HG03442 (cell line): ENCODE measurements around the gene GRIA2.
"Not testable (repeated sequence)": the region's sequence is repeated elsewhere in the genome, so short reads cannot be mapped to it uniquely, and the experiment has no call there.

ENCODE experiments used
- ATAC-seq: cut with Tn5 transposase; IDR thresholded peaks from one replicate; pipeline ENCODE4 v1.9.1; 2021; ENCODE audit warnings: mild to moderate bottlenecking, moderate library complexity; ENCODE audit not compliant: unreplicated experiment

Gene GRIA2

GRCh38 chr4:157220371-157220881, at the start of gene GRIA2:
Gene GRIA2 (plus strand): TSS chr4:157220728. CDS start chr4:157221043, 315 bp downstream.
- no peak for ATAC-seq

GRCh38 chr4:157172011-157172410, 48.5 kb upstream of the GRIA2 start:
- ATAC-seq = no peak

GRCh38 chr4:157180268-157180667, 40.3 kb upstream of the GRIA2 start:
- not testable (repeated sequence) for ATAC-seq

- ATAC-seq = no peak
These were observed 36.2 kb upstream of the GRIA2 start for GRCh38 chr4:157184300-157184699.

- ATAC-seq = no peak
These were observed 35.2 kb upstream of the GRIA2 start for GRCh38 chr4:157185363-157185762.

GRCh38 chr4:157195374-157195773, 25.2 kb upstream of the GRIA2 start:
- no peak for ATAC-seq

GRCh38 chr4:157196046-157196445, 24.5 kb upstream of the GRIA2 start:
- no peak for ATAC-seq

- ATAC-seq = no peak
These were observed 15.8 kb upstream of the GRIA2 start for GRCh38 chr4:157204634-157205244.

GRCh38 chr4:157217708-157218107, 2.8 kb upstream of the GRIA2 start:
- no peak for ATAC-seq

GRCh38 chr4:157219711-157220370, 687 bp upstream of the GRIA2 start:
- no peak for ATAC-seq

GRCh38 chr4:157221426-157221894, 932 bp downstream of the GRIA2 start:
- ATAC-seq = no peak

- ATAC-seq = no peak
These were observed 1.6 kb downstream of the GRIA2 start for GRCh38 chr4:157221895-157222770.

GRCh38 chr4:157222771-157223160, 2.2 kb downstream of the GRIA2 start:
- ATAC-seq = no peak

- no peak for ATAC-seq
These were observed 2.9 kb downstream of the GRIA2 start for GRCh38 chr4:157223456-157223855.

GRCh38 chr4:157225096-157225495, 4.6 kb downstream of the GRIA2 start:
- no peak for ATAC-seq

- ATAC-seq = no peak
These were observed 5.5 kb downstream of the GRIA2 start for GRCh38 chr4:157226035-157226434.

GRCh38 chr4:157226601-157227000, 6.1 kb downstream of the GRIA2 start:
- no peak for ATAC-seq

- ATAC-seq = no peak
These were observed 11.0 kb downstream of the GRIA2 start for GRCh38 chr4:157231525-157231924.

GRCh38 chr4:157242871-157243270, 22.3 kb downstream of the GRIA2 start:
- ATAC-seq = no peak

GRCh38 chr4:157244348-157244747, 23.8 kb downstream of the GRIA2 start:
- ATAC-seq = no peak

GRCh38 chr4:157245351-157245750, 24.8 kb downstream of the GRIA2 start:
- no peak for ATAC-seq
